Fibroblast of the aortic adventitia (primary cell): ENCODE data around the gene ALG11. TPM values are rescaled to one million over a fixed set of nuclear protein-coding genes. Genes with fewer than 3 reads are reported as not detected.

Experiments
- DNase-seq: peaks from one replicate; pipeline ENCODE4 v3.0.0-alpha.2; 2010; ENCODE audit warnings: low read depth
- H3K4me3 ChIP-seq: 2 replicates; pipeline ENCODE4 v1.5.1; 2011; ENCODE audit warnings: low read depth, mild to moderate bottlenecking, control low read depth, low read length, moderate library complexity
- total RNA-seq: library from RNA; depleted of rRNA; stranded (reverse); fragments of >200 nt; gene quantifications from 2 replicates; pipeline ENCODE4 v1.2.3, GENCODE V29; 2012; ENCODE audit warnings: low replicate concordance
- TF ChIP-seq, protein P1 (sequence below): IDR thresholded peaks from 2 replicates; pipeline ENCODE4 v1.5.1; 2011; ENCODE audit warnings: mild to moderate bottlenecking, low read length, control low read depth, inconsistent platforms; ENCODE audit not compliant: insufficient read depth

The ALG11 gene
- total RNA-seq, 1 donor, result 36.3 TPM

DNA sequence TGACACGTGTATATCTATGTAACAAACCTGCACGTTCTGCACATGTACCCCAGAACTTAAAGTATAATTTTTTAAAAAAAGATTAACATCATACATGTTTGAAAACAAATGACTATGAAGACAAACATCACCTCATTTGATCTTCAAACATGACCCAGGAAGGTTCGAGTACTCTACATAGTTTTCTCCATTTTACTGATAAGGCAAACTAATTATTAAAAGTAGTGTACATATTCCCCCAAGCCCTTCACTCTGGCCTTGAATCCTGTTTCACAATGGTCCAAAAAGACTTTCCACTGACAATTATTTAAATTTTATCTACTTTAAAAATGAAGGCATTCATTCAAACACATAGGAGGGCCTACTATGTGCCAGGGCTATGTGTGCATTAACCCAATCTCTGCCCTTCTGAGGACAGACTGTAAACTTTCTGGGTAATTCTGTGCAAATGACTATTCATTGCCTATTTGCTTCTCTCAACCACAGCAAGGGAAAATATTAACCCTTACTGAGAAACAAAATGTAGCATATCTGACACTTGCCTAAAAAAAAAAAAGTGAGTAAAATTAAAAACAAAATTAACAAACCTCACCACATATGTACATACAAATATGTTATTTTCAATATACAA lies 23.1 kb upstream of the ALG11 start:
- no peak for DNase-seq
- TF ChIP-seq, protein P1, sequence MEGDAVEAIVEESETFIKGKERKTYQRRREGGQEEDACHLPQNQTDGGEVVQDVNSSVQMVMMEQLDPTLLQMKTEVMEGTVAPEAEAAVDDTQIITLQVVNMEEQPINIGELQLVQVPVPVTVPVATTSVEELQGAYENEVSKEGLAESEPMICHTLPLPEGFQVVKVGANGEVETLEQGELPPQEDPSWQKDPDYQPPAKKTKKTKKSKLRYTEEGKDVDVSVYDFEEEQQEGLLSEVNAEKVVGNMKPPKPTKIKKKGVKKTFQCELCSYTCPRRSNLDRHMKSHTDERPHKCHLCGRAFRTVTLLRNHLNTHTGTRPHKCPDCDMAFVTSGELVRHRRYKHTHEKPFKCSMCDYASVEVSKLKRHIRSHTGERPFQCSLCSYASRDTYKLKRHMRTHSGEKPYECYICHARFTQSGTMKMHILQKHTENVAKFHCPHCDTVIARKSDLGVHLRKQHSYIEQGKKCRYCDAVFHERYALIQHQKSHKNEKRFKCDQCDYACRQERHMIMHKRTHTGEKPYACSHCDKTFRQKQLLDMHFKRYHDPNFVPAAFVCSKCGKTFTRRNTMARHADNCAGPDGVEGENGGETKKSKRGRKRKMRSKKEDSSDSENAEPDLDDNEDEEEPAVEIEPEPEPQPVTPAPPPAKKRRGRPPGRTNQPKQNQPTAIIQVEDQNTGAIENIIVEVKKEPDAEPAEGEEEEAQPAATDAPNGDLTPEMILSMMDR, result no peak
- H3K4me3 ChIP-seq, result no peak overlapping the region

DNA sequence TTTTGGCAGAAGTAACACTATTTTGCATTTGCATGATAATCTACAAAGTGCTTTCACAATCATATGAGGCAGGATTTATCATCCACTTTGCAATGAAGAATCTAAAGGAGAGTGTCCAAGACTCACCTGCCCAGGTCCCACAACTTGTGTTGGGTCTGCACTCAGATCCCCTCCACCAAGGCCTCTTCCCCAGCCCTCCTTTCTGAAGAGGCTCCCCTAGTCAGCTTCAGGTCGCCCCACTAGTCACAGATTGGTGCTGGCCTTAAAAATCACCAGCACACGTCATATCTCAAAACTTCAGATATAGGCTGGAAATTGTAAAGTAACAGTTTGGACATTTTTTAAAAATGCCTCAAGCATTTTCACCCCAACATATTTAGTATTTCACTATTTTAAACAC lies 18.5 kb upstream of the ALG11 start:
- DNase-seq, result no peak
- H3K4me3 ChIP-seq, result no peak overlapping the region
- TF ChIP-seq, protein P1, result no peak

DNA sequence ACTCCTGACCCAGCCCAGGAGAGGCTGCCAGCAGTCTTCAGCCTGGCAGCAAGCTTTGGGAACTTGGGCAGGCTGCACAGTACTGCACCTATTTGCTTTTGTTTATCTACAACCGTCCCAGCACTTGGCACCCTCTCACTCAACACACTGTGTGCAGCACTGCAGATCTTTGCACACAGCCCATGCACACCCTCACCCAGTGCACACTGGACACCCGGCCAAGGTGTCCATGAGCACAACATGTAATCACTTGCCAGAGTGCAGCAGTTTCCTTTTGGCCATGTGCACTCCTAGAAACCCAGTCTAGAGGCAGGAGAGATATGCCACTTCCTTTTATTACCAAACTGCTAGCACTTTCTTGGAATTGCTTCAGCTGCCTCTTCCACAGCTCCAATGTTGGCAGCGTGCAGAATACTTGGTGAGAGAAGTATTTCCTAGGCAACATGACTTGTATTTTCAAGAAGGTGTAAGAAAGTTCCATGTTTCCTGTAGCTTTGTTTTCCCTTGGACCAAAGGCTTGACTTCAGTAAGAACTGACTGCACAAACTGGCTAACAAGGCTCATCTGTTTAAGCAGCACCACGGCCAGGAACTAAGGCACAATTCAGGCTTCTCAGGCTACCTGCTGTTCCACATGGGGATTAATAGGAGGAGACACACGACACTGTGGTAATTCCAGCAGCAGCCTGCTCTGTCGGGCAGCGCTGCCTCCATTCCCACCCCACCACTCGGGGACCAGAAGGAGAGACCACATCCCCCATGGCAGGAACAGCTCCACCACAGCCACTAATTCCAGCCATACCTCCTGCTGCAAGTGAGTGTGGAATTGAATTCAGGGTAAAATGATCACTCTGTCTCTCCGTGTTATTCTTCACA lies 16.3 kb upstream of the ALG11 start:
- TF ChIP-seq, protein P1, result no peak
- DNase-seq, result peak; percentile 56
- H3K4me3 ChIP-seq, result no peak overlapping the region

DNA sequence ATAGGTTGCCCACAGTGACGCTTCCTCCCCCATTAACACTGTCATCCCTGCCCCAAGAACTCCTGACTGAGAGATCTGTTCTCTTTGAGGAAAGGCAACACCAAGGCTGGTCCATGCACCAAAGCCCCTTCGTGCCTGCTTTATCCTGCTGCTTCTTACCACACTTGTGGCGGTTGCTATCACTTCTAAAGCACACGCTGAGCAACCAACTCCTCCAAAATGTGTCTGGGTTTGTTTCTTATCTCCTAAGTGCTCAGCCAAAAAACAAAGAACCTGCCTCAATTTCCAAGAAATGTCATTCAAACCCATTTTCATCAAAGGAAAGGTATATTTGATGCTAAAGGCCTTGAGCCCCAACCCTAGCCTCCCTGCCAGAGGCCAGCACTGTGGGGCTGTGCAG lies 15.6 kb upstream of the ALG11 start:
- TF ChIP-seq, protein P1, result no peak
- no peak overlapping the region for H3K4me3 ChIP-seq
- no peak for DNase-seq

DNA sequence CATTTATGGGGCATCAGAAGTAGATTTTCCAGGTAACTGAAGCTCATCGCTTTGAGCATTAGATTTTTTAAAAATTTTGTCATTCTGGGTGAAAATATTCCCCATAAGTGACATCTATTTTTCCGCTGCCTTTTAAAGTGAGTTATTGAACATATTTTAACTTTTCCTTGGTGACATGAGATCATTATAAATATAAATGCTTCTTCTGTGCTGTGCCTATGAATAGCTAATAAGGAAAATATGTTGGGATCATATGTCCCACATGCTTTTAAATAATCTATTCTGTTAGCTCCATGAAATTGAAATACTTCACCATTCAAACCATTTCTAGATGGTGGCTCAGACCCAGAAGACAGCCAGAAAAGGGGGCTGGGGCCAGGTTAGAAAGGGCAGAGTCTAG lies 15.0 kb upstream of the ALG11 start:
- H3K4me3 ChIP-seq, result no peak overlapping the region
- TF ChIP-seq, protein P1, result no peak
- DNase-seq, result no peak

DNA sequence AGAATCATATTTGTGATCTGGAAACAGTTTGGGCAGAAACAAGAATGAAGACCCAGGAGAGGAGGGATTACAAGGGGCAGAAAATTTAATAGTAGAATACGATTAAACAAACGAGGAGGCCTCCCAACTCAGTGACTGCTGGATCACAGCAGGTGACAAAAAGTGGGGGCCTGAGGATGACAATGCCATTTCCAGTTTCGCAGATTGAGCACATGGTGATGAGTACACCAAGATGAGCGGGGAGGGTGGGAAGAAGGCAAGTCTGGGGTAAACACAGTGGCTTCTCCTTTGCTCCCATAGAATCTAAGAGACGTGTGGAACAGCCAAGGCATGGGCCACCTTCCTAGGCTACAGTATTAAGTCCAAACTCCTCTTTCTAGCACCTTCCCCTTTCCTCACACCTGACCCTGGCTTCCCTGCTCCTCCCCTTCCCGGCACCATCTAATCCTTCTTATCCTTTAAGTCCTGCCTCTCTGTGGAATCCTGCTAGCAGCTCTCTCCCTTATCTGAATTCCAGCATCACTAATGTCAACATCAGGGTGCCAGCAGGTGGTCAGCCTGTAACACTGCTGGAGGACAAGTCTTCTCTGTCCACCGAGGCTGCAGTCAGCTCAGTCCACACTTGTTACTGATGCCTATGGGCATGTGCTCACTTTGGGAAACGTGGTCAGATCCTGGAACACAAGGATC lies 14.4 kb upstream of the ALG11 start:
- TF ChIP-seq, protein P1, result no peak
- DNase-seq, result no peak
- H3K4me3 ChIP-seq, result no peak overlapping the region
